Forelimb muscle (tissue), 1 donor: ENCODE results near the gene SHCBP1L. TPM values are rescaled to one million over a fixed set of nuclear protein-coding genes. Genes with fewer than 3 reads are reported as not detected.

Experiments used
- DNase-seq: peaks from one replicate; pipeline ENCODE4 v3.0.0-alpha.2; 2013; ENCODE audit warnings: low read depth
- polyA plus RNA-seq: library from polyadenylated mRNA; unstranded; fragments of 120-200 nt; gene quantifications from one replicate; pipeline ENCODE4 v1.2.1, GENCODE V29; 2013; ENCODE audit not compliant: insufficient read length

The SHCBP1L gene
- polyA plus RNA-seq, 1 donor, result 0.35 TPM

DNA sequence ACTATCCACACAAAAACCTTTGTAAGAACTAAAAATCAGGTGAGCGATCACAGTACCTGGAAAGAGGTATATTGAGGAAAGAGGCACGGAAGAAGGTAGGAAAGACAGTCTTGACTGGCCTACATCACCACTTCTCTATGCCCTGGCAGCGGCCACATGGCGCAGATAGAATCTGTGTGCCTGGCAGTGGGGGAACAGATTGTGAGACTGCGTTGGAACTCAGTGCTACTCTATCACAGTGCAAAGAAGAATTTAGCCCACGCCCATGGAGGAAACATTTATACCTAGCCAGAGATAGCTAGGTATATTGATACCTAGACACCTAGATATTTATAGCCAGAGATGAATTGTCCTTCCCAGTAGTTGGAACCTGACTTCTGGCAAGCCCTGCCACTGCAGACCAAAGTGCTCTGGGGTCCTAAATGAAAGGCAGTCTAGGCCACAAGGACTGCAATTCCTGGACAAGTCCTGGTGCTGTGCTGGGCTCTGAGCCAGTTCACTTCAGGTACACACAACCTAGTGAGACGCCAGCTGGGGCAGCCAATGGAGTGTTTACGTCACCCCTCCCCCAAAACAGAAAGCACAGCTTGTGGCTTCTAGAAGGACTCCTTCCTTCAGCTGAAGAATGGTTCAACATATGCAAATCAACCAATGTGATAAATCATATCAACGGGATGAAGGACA lies 61.9 kb downstream of the SHCBP1L start:
- no peak for DNase-seq

DNA sequence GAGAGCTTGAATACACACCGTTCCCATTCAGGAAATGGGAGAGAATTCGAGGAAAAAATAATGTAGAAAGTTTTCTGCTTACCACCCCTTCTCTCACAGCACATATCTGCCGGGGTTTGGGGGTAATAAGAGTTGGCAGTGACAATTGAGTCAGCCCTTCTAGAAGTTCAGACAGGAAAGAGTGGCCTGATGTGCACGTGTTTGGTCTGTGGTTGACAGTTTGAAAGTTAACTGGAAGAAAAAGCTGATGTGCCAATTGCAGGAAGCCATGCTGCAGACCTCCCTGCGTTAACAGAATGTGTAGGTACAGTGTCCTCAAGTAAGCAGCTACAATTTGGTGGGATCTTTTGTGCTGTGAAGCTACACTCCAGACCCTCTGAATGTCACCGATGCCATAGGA lies 63.0 kb downstream of the SHCBP1L start:
- no peak for DNase-seq

DNA sequence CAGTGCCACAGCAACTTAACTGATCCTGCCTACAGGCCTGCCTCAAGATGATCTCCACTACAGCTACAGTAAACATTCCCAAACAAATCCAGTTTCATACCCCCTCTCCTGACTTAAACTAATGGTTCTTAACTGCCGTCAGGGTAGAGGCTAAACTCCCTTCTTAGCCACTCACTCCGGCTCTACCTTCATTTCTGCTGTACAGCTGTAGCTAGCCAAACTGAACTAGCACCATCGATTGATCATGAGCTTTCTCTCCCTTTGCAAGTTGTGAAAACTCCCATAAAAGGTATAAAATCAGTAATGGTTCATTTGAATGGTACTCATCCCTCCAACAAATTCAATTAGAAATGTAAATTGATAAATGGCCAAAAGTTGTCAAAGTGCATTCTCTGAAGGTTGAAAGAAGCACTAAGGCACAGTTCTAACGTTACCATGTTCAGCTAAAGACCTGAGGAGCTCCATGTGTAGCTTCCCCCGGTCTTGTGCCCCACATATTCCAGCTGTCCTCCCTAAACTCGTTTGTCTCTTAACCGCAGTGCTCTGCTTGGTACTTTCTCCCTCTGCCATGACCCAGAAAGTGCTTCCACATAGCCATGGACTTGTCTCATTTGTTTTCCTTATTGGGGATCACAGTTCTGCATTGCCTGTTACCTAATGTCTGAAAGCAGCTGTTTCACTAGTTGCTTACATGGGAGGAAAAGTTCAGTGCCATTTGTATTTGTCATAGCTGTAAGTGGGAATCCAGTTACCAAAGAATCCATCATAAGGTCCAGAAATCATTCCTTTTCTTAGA lies 64.0 kb downstream of the SHCBP1L start:
- DNase-seq, result no peak

DNA sequence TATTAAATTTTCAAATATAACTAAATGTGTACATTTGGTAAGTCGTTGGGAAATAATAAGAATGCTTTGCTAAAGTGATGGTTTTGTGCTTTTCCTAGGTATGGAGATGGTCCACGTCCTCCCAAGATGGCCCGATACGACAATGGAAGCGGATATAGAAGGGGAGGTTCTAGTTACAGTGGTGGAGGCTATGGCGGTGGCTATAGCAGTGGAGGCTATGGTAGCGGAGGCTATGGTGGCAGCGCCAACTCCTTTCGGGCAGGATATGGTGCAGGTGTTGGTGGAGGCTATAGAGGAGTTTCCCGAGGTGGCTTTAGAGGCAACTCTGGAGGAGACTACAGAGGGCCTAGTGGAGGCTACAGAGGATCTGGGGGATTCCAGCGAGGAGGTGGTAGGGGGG lies 66.0 kb downstream of the SHCBP1L start:
- DNase-seq, result no peak

DNA sequence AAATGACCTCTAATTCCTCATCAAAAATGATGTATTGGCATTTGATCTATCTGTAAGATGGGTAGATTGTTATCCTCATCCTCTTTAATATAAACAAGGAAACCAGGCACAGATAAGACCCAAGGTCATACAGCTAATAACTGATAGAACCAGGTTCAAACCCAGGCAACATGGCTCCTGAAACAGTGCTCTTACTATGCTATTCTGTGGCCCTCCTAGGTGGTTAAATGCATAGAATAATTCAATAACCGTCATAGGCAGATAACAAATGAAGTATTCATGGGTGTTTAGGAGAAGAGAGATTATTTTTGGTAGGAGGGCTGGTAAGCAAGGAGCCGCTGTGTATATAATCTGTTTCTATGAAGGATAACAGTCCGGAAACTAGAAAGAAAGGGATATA lies 67.4 kb downstream of the SHCBP1L start:
- DNase-seq, result no peak

DNA sequence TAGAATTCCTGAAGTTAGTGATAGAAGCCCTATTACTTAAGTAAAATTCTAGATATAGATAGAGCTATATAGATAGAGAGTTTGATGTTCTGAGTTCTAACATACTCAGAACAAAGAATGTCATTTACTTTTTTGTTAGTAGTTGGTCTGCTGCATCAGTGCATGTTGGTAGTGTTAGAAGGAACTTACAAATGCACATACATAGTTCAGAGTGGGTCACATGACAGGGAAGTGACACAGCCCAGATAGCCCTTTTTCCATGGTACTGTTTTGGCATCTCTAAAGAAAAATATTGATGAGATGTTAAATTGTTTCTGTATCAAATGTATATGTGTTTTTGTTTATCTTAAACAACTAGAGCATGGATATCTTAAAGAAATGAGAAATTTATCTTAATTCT lies 68.1 kb downstream of the SHCBP1L start:
- DNase-seq, result no peak

DNA sequence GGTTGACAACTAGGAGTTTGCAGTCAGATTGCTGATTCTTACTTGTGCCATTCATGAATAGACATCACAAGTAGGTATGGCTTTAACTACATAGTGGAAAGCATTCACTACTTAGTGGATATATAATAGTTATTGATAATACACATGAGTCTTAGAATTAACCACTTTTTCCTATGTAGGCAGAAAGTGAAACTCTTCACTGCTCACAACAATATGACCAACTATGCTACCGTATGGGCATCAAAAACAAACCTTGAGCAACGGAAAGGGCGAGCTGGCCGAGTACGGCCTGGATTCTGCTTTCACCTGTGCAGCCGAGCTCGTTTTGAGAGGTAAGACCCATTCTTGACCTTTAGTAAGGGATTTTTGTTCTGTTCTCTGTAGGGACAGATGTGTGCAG lies 75.1 kb downstream of the SHCBP1L start:
- no peak for DNase-seq

DNA sequence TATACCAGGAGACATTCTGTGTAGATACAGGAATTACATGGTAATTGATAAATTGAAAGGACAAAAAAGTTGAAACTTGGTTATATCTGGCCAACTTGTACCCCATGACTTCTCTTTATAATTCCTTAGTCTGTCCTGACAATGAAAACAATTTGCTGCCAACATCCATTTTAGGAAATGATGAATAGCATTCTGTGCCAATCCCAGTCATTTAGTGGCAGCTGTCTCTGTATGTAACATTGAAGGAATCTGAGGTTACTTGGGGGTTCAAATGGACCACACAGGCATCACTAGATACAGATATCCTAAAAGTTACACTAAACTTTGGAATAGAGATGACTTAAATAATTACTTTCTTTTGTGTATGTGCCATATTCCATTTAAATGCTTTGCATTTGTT lies 75.6 kb downstream of the SHCBP1L start:
- no peak for DNase-seq

DNA sequence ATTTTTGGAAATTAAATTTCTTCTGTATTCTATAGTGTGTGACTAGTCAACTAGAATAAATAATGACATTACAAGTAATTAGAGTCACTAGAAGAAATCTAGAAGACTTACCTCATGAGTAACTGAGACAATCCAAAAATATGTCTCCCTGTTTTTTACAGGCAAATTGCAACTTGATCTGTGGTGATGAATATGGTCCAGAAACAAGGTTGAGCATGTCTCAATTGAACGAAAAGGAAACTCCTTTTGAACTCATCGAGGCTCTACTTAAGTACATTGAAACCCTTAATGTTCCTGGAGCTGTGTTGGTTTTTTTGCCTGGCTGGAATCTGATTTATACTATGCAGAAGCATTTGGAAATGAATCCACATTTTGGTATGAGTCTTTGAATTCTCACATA lies 77.1 kb downstream of the SHCBP1L start:
- no peak for DNase-seq

DNA sequence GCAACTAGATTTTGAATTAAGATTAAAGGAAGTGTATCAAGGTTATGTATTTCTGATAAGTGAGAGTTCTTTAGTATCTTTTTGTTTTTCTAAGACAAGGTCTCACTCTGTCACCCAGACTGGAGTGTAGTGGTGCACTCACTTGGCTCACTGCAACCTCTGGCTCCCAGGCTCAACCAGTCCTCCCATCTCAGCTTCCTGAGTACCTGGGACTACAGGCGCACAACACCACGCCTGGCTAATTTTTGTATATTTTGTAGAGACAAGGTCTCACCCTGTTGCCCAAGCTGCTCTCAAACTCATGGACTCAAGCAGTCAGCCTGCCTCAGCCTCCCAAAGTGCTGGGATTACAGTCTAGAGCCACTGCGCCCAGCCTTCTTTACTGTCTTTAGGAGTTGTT lies 80.1 kb downstream of the SHCBP1L start:
- no peak for DNase-seq

DNA sequence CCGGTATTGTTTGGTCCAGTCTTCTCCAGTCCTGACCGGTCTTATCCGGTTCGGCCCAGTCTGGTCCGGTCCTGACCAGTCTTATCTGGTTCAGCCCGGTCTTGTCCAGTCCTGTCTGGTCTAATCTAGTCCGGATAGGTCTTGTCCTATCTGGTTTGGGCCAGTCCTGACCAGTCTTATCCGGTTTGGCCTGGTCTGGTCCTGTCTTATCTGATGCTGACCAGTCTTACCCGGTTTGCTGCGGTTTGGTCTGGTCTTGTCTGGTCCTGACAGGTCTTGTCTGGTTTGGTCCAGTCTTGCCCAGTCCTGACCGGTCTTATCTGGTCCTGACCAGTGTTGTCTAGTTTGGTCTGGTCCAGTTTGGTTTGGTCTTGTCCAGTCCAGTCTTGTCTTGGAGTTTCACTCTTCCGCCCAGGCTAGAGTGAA lies 83.7 kb downstream of the SHCBP1L start:
- no peak for DNase-seq

DNA sequence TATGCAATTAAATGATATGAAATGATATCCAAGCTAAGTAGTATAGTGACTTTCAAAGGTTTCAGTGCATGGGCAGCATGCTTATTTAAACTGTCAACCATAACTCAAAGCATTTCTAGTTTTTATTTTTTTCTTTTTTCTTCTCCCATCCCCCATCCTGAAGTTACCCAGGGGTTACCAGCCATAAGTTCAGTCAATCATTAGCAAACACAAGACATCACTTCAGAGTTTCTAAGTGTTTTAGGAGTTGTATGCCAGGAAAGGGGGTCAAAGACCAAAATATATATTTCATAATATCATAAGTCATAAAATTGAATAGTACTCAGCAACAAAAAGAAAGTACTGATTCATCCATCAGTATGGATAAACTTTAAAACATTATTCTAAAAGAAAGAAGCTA lies 85.1 kb downstream of the SHCBP1L start:
- no peak for DNase-seq

DNA sequence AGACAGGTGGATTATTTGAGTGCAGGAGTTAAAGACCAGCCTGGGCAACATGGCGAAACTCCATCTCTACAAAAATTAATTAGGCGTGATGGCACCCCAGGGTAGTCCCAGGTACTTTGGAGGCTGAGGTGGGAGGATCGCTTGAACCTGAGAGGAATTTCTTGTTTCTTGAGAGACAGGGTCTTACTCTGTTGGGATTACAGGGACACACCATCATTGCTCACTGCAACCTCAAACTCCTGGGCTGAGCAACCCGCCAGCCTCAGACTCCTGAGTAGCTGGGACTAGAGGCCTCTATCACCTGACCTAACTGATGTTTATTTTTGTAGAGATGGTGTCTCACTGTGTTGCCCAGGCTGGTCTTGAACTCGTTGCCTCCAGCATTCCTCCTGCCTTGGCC lies 89.0 kb downstream of the SHCBP1L start:
- DNase-seq, result no peak

DNA sequence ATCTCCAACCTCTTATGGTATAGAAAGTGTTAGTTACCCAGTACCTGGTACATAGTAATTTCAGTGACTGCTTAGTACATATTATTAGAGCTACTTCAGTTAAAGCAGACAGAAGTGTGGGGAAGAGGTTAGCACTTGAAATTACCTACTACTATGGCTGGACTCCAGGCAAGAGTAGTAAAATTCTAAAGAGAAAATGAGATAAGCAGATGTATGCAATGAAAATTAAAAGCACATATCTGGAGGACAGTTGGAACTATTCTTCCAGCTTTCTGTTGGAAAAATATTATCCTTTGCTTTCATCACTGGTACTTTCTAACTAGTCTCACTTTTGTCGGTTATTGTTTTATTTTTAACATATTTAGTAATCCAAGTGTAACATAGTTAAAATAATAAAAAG lies 90.1 kb downstream of the SHCBP1L start:
- DNase-seq, result no peak

DNA sequence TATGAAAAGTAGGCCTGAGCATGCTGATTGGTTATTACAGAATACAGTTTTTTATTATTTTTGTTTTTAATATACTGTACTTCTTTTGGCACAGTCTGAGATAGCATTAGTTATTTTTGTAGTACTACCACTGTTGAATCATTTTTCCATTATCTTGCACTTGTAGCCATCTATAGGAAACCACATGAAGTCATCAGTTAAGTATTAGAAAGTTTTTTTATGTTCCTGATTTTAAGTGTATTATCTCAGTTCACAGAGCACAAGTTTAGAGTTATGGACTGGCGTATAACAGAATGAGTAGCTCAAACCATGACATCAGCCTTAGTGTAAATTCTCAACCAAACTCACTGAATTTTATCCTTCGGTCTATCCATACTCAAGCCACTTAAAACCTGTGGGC lies 91.0 kb downstream of the SHCBP1L start:
- no peak for DNase-seq

DNA sequence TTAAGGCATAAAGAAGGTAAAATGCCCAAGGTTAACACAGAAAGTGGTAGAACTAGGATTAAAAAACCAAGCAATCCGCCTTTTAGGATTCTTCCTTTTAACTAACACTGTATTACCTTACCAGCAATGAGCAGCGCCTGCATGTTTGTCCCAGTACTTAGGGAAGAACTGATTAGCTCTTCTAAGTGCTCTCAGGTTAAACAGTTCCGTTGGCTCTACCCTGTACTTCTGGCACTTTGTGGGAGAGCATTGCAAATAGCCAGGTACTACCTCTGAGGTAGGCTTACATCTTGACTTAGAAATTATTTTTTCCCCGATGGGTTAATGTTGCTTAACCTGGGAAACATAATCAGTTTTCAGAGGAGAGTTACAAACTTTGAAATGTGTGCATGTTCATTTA lies 92.3 kb downstream of the SHCBP1L start:
- no peak for DNase-seq

DNA sequence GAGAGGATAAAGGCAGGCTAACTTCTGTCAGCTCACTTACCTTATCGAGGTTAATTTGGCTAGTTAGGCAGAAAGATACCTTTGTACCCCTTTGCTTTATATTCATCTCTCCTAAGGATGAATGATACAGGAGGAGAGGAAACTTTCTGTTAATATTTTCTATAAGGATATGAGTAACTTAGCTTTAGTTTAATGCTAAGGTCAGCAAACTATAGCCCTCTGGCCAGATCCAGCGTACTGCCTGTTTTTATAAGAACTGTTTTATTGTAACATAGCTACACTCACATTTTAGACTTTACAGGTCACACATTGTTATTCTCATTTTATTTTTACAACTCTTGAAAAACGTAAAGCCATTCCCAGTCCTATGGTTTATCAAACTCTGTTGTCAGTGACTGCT lies 95.8 kb downstream of the SHCBP1L start:
- no peak for DNase-seq

DNA sequence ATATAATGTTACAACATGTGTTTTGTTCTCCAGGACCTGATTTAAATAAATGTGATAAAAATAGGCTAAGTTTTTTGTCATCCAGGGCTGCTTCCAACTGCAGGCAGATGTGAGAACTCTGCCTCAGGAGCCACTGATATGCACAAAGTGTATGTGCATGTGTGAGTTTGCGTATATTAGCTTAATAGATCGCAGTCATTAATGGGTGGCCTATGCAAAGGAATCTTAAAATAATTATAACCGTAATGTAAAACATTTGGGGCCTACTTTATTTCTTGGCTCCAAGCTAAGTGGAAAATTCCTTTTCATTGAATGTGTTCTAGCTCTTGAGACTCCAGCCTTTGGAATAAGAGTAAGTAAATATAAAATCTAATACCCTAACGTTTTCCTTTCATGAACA lies 97.1 kb downstream of the SHCBP1L start:
- no peak for DNase-seq

DNA sequence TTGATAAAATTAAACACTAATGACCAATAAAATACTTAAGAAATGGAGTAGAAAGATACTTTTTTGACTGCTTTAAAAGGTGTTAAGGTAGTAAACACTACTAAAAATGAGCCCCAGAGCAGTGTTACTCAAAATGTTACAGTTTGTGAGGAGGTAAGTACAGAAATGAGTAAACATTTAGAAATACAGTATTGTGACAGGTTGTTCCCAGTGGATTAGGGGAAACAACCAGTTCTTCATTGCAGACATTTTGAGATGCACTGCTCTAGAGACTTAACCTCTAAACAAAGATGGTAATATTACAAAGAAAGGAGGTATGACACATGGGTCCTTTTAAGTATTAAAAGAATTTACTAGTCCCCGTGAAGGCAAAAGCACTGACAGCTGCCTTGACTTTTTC lies 101.1 kb downstream of the SHCBP1L start:
- no peak for DNase-seq

DNA sequence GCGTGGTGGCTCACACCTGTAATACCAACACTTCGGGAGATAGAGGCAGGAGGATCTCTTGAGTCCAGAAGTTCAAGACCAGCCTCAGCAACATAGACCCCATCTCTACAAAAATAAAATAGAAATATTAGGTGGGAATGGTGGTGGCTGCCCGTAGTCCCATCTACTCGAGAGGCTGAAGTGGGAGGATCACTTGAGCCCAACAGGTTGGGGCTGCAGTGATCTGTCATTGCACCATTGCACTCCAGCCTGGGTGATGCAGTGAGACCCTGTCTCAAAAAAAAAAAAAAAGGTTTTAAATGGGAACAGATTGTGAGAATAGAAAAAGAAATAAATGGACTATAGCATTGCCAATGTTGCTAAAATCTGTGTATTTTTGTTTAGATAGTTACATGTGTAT lies 102.6 kb downstream of the SHCBP1L start:
- DNase-seq, result no peak
